T follicular helper cell (primary cell): ENCODE results near the gene OPN4.

ENCODE experiments used
- DNase-seq: peaks from one replicate; pipeline ENCODE4 v3.0.0-alpha.2; 2020; ENCODE audit warnings: low read depth

The OPN4 gene

DNA sequence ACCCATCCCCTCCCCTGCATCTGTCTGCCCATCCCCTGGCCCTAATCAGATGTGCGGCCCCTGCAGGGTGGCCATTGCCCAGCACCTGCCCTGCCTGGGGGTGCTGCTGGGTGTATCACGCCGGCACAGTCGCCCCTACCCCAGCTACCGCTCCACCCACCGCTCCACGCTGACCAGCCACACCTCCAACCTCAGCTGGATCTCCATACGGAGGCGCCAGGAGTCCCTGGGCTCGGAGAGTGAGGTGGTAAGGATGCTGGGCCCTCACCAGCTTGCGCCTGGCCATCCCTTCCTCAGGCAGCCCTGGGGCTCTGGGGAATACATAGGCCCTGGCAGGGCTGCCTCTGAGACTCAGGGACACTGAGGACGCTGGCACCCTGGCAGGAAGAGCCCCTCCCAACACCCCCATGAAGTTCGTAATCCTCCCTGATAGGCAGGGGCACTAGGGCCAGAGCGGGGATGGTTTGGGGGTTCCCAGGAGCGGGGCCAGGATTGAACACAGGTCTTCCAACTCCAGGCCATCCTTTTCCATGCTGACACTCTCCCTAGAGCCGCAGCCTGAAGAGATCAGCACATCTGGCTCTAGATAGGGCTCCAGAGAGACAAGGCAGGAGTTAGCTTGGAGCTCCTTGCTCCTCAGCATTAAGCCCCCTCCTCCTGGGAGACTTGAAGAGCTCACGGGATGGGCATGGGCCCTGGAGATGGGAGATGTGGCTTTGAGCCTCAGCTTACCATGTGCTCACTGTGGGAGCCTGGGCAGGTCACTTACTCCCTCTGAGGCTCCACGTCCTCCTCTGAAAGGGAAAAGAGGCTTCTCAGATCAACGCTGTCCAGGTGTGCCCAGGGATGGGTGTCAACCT, 8.1 kb downstream of the OPN4 start:
- DNase-seq = no peak

DNA sequence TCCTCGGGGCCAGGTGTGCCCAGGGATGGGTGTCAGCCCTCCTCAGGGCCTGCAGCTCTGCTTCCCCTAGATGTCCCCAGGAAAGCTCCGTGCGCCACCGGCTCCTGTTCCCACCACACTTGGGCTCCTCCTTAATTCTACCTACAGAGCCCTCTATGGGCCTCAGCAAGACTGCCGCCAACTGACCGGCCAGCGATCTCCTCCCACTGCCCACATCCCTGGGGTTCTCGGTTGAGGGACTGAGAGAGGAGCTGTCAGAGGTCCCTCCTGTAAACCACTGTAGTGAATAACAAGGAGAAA, 8.6 kb downstream of the OPN4 start:
- DNase-seq = no peak

DNA sequence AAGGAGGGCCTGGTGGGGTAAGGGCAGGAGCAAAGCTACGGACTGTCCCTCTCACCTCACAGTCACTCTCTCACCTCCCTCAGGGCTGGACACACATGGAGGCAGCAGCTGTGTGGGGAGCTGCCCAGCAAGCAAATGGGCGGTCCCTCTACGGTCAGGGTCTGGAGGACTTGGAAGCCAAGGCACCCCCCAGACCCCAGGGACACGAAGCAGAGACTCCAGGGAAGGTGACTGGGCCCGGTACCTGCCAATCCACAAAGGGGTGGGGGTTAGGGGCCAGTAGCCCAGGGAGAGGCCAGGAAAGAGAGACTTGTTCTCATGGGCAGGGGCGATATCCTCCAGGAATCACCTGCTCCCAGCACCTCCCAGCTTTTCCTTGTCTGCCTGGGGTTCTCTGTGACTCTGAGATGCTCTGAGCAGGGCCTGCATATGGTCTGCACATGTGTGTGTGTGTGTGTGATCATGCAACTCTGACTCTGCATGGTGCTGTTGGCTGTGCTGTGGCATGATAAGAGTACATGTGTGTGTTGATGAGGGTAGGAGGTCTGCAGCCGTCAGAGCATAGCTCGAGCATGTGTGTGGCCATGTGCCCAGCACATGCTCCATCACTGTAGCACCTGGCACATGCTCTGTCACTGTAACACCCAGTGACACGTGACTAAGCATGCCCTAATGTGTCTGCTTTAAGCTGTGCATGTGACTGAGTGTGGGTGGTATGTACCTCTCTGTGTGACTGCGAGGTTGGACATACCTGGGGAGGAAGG, 9.4 kb downstream of the OPN4 start:
- DNase-seq = no peak

DNA sequence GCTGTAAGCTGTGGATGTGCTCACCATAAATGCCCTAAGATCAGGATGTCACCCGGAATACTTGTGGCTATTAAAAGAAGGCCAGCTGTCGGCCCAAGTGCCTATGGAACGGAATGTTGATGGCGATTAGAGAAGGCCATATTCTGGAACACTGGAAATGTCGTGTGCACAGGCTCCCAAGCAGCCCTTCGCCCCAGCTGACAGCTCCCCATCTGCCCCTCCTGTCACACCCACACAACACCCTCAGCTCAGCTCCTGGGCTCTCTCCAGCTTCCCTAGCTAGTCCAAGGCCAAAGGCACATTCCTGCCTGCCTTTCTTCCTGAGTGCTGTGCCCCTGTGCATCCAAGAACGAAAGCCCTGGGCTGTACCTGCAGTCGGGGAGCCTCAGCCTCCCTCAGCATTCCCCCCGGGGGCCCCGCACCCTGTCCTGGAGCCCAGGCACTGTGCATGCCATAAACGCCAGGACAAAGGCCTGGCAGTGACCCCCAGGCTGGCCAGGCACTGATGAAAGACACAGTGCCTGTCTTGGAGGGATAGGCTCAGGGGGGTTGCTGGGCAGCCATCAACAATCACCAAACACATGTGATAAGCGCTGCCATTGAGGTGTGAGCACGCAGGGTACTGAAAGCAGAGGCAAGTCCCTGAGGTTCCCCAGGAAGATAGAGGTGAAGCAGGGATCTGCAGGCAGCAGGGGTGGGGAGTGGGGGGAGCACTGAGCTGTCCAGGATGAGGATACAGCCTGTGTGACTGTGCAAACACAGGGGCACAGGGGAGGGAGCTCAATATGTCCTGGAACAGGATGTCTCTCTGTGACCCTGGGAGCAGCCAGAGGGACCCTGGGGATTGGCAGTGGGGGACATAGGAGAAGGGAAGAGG, 10.2 kb downstream of the OPN4 start:
- no peak for DNase-seq

DNA sequence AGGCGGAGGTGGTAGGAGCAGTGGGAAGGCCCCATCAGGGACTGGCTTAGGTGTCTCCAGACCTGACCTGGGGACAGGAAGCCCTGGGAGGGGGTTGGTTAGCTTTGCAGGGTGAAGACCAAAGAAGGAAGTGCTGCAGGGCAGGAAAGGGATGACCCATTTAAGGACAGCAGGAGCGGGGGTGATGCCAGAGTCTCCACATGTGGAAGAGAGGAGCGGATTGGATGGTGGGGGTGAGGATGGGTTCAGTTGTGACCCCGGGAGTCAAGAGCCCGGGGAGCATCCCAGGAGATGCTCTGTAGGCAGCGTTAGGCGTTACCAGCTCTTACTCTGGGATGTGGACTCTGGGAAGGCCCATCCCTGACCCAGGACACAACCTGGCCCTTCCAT, 10.9 kb downstream of the OPN4 start:
- no peak for DNase-seq

DNA sequence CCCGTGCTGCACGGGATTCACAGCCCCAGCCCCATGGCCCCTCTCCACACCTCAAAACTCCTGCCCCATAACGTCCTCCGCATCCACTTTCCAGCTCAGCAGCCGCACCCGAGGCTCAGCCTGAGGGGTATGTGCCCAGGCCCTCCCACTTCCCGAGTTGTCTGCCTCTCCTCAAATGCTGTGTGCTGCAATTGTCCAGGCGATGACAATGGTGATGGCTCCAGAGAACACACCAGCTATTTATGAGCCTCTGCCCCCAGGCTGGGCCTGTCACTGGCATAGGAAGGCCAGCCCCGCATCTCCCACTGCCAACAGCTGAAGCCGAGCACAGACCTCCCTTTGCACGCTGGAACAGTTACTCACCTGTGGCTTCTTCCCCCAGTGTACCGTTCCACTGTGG, 11.5 kb downstream of the OPN4 start:
- DNase-seq = no peak

DNA sequence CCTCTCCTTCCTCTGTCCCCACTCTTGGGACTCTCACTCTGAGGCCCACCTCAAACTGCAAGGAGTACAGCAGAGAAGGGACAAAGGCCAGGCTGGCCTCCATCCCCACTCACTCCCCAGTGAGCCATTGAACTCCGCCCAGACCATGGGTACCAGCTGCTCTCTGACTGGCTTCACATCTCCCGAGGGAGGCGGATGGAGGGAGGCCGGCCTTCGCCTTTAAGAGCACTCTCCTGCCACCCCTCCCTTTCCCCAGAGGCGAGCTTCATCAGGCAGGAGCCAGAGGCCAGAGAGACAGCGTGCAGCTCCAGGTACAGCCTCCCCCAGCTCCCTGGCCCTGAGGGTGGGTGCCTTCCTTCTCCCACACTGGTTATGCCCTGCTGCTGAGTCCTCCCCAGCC, 12.2 kb downstream of the OPN4 start:
- DNase-seq = no peak

DNA sequence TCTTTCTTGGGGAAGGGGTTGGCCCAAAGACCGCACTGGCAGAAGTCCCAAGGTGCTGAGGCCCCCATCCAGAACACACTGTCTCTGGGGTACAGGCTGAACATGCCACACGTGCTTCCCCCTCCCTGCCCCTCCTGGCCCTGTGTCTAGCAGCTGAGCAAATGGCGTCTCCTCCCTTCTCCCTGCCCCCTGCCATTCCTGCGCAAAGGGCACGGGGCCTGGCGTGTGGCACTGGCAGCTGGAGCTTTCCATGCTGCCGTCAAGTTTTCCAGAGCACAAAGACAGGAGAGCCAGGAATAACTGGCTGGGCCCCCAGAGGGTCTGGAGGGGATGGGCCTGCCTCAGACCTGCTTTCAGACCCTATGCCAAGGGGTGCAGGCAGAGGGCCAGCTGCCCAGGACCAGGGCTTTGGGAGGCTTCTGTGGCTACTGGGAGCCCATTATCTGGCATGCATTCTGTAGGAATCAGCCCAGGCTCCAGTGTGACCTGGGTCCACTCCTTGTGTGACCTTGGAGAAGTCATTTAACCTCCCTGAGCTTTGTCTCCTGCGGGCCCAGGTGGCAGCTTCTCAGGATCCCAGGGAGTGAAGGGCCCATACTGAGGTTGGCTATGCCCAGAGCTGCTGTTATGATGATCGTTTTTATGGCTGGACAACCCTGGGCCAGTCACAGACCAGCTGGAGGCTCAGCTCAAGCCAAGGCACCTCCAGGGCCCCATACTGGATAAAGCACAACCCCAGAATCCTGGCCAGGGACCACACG, 13.3 kb downstream of the OPN4 start:
- no peak for DNase-seq

DNA sequence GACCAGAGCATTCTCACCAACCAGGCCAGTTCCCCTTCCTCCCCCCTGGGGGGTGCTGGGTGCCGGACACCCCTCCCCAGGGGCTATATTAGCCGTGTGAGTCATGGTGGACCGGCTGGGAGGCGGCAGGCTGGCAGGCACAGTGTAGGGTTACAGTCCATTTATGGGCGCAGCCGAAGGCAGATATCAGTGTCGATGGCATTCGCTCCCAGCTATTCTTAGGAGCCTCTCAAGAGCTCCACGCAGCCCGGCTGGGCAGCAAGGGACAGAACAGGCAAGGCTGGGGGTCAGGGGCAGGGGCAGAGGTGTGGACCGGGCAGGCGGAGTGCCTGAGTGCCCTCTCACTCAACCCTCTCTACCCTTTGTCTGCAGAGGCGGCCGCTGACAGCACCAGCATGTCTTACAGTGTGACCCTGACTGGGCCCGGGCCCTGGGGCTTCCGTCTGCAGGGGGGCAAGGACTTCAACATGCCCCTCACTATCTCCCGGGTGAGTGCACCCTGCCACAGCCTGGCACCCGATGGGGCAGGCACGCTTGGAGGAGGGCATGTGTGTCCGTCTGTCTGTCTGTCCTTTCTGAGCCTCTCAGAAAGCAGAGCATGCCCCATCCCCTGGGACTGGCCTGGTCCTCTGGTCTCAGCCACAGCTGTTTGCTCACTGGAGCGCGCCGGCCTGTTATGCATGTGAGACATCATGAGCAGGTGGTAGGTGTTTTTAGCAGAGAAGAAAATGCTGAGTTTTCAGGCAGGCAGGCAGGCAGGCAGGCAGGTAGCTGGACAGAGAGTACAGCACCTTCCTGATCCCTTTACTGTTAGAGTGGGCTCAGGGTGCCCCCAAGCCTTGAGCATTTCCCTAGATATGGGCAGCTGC, 14.2 kb downstream of the OPN4 start, which contains the start of gene LDB3:
TSS of gene LDB3 (plus strand) at position 215 of the 869 bp plus-strand sequence. CDS start at position 396, 181 bp downstream.
- DNase-seq = no peak

DNA sequence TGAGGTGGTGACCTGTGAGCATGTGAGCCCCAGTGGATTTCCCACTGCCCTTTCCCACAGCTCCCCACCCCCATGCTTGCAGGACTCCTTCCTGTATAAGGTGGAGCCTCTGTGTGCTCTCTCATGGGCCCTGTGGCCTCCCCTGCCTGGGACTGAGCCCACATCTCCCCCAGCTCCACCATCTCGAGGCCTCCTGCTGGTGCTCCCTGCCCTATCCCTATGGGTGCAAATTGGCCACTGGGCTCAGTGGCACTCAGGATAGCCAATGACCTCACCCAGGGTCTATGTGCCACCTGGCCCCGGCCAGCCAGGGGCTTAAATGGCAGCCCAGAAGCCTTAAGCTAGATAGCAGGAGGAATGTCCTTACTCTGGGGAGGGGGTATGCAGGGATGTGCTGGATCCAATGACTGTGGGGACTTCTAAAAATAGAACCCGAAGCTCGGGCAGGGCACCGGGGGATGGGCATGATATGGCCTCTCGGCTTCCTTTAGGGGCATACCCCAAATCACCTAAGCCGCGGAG, 16.0 kb downstream of the OPN4 start:
- no peak for DNase-seq

DNA sequence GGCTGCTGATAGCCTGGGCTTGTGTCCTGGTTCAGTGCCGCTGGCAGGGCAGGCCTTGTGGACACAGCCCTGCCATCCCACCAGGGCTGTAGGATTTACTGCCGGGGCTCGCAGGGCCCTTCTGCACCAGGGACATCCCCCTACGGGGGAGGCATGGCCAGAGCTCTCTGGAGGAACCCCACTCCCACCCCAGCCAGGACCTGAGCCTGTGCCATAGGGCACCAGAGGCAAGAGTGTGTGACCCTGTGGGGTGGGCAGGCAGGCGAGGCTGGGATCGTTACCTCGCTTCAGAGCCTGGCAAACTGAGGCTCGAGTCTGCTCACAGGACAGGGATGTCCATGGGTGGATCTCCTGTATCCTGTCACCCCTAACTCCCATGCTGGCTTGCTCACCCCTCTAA, 16.5 kb downstream of the OPN4 start:
- no peak for DNase-seq

DNA sequence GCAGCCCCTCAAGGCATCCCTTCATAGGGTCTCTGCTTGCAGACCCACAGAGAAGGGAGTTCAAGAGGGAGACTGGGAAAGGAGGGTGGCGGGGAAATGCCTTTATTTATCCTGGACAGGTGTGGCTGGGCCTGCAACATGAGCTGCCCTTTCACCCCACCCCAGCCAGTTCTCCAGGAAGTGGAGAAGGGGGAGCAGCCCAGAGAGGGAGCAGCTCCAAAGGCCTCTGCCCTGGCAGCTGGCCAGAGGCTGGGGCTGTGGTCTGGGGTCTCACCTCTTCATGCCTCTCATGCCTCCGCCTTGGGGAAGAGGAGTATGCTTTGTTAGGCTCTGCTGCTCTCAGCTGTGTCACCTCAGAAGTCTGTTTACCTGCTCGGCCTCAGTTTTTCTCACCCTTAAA, 17.1 kb downstream of the OPN4 start:
- no peak for DNase-seq

DNA sequence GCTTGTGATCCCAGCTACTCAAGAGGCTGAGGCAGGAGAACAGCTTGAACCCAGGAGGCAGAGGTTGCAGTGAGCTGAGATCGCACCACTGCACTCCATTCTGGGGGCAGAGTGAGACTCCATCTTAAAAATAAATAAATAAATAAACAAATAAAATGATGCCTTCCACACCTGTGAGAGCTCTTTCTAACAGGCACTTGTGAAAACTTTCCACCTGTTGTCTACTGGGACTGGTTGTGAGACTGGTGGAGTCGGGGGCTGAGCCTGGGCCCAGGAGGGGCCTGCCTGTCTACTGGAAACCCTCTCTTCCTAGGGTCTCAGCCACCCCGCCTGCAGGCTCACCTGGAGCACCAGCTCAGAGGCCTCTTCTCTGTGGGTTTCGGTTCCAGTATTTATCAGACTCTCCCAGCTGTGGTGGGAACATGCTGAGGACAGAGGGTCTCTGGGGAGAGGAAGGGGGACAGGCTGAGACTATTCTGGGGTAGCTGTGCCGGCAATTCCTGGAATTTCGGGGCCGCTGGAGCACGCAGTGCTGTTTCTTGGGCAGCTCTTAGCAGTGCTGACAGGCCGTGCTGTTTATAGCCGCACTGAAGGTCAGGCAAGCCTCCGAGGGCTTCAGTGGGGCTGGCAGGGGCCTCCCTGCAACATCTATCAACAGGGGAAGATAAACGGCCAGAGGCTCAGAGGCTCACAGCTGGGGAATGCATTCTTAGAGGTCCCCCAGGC, 17.8 kb downstream of the OPN4 start:
- no peak for DNase-seq

DNA sequence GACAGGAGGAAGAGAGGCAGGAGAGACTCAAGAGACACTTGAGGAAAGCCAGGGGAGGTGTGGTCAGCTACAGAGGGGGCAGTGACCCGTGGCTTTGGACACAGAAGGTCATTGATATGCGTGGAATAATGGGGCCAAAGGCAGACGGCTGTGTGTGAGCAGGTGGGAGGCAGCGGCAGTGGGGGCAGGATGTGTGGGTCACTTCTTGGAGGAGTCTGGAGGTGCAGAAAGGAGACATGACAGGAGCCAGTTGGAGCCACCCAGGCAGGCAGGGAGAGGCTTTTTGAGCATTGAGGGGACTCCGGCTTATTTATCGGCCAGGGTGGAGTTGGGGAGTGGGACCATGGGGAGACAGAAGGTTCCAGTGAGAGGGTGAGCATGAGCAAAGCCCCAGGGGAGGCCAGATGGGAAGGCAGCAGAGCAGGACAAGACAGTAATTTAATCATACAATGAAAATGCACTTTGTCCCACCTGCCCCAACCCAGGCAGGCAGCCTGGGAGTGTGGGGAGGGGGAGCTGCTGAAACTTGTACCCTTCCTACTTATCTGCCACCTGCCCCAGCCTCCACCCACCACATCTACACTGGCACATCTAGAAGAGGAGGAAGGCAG, 19.0 kb downstream of the OPN4 start:
- DNase-seq = no peak

DNA sequence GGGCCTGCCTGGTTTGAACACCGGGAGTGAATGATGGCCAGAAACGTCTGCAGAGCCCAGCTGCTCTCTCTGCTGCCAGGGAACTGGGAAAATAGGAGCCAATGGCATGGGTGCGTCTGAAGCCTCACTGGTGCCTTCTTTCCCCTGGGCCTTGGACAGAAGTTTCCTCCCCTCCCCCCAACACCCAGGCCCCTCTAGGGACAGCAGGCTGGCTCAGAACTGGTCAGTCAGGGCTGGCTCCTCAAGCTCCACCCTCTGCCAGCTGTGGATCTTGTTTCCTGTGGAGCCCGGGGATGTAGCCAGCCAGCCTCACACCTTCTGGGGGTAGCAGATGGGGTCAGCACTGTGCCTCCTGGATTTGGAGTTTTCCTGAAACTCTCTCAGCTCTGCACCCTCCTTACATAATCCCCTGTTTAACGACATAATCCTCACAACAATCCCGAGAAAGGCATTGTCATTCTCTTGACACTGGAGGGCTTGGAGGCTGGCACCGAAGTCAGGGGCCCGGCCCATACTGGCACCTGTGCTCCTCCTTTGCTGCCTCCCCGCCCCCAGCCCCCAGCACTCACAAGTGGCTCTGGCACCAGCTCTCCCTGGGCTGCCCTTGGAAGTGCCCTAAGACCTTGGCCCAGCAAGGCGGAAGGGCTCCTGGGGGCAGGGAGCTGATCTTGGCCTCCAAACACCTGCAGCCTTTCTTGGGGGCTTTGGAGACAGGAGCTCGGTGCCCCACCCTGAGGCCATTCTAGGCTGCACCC, 19.7 kb downstream of the OPN4 start:
- no peak for DNase-seq

DNA sequence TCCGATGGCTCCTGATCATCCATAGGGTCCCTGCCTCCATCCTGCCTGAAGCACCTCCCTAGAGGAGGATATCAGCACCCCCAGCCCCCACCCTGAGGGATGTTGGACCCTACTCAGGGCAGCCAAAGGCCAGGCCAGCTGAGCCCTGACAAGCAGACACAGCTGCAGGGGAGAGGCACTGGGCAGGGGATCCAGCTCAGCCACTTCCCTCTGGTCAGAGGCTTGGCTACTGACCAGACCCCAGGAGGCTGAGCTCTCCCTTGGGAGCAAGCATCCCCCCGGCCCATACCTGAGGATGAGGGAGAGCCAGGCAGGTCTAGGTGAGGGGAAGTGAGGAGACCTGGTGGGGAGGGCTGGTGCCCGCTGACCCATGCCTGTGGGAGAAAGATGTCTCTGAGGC, 20.6 kb downstream of the OPN4 start:
- DNase-seq = no peak

DNA sequence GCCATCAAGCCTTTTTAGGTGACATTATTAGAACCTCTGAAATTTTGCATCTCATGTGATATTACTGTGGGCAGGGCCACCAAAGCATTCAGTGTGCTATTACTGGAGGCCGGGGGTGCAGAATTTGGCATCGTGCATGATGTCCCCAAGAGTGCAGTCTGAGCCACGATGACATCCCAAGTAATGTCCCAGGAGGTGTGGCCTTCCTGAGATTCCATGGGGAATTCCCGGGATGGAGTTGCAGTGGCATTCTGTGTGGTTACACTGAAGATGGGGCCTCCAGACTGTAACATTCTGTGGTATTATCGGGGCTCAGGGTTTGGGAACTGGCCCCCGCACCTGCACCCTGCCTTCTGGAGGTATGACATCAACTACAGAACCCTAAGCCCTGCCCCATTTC, 23.0 kb downstream of the OPN4 start:
- no peak for DNase-seq

DNA sequence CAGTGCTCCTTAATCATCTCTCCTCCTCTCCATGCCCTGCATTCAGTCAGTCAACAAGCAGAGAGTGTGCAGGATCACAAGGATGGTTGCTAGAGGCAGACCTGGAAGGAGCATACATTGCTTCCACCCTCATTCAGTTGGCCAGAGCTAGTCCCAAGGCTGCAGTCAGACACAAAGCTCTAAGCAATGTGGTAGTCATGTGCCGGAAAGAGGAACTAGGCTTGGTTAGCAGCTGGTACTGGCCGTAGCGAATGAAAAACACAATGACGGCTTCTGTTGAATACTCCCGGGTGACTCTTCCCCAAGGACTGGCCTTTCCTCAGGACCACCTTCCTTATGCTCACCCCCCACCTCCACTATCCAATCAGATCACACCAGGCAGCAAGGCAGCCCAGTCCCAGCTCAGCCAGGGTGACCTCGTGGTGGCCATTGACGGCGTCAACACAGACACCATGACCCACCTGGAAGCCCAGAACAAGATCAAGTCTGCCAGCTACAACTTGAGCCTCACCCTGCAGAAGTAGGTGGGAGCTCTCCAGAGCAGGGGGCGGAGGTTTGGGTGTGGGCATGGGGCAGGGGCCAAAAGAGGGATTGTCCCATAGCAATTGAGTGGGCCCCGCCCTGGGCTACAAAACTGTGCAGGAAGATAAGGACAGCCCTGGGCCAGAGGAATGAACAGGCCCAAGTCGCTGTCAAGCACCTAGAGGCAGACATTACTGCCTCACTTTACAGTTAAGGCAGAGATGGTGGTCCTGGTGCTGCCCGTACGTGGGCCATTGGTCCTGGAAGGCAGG, 24.8 kb downstream of the OPN4 start:
- DNase-seq = no peak
